ENCODE data around the gene PKP1.
A peak's percentile ranks its signal among the peaks of the same experiment; 100 is the strongest.

DNA sequence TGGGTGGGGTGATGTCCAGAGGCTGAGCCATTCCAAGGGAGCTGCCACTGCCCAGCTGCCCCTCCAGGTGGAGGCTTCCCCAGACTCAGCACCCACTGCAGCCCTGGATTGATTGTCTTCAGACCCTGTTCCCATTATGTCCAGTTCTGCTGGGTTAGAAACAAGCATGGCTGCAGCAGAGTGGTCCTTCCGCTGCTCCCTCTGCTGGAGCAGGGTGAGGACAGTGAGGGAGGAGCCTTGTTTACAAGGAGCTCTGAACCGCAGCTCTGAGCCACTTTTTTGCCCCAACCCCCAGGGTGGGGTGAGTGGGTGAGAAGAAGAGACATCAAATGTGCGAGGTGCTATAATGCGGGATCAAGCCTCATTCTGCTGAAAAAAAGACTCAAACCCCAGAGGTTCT lies 91.9 kb downstream of the PKP1 start:
- TF ChIP-seq ZNF626 (tag by site-specific recombination; IDR thresholded peaks at IDR 0.05), result no peak
- TF ChIP-seq ZNF350 (tag by site-specific recombination; IDR thresholded peaks at IDR 0.05), result no peak
- no peak for TF ChIP-seq ZNF121 (tag by site-specific recombination; IDR thresholded peaks at IDR 0.05)
- no peak for TF ChIP-seq ZNF785 (tag by site-specific recombination; IDR thresholded peaks at IDR 0.05)
- TF ChIP-seq, protein P1, sequence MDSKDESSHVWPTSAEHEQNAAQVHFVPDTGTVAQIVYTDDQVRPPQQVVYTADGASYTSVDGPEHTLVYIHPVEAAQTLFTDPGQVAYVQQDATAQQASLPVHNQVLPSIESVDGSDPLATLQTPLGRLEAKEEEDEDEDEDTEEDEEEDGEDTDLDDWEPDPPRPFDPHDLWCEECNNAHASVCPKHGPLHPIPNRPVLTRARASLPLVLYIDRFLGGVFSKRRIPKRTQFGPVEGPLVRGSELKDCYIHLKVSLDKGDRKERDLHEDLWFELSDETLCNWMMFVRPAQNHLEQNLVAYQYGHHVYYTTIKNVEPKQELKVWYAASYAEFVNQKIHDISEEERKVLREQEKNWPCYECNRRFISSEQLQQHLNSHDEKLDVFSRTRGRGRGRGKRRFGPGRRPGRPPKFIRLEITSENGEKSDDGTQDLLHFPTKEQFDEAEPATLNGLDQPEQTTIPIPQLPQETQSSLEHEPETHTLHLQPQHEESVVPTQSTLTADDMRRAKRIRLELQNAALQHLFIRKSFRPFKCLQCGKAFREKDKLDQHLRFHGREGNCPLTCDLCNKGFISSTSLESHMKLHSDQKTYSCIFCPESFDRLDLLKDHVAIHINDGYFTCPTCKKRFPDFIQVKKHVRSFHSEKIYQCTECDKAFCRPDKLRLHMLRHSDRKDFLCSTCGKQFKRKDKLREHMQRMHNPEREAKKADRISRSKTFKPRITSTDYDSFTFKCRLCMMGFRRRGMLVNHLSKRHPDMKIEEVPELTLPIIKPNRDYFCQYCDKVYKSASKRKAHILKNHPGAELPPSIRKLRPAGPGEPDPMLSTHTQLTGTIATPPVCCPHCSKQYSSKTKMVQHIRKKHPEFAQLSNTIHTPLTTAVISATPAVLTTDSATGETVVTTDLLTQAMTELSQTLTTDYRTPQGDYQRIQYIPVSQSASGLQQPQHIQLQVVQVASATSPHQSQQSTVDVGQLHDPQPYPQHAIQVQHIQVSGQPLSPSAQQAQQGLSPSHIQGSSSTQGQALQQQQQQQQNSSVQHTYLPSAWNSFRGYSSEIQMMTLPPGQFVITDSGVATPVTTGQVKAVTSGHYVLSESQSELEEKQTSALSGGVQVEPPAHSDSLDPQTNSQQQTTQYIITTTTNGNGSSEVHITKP (tag by site-specific recombination; IDR thresholded peaks at IDR 0.05), result no peak
- TF ChIP-seq, protein P2, sequence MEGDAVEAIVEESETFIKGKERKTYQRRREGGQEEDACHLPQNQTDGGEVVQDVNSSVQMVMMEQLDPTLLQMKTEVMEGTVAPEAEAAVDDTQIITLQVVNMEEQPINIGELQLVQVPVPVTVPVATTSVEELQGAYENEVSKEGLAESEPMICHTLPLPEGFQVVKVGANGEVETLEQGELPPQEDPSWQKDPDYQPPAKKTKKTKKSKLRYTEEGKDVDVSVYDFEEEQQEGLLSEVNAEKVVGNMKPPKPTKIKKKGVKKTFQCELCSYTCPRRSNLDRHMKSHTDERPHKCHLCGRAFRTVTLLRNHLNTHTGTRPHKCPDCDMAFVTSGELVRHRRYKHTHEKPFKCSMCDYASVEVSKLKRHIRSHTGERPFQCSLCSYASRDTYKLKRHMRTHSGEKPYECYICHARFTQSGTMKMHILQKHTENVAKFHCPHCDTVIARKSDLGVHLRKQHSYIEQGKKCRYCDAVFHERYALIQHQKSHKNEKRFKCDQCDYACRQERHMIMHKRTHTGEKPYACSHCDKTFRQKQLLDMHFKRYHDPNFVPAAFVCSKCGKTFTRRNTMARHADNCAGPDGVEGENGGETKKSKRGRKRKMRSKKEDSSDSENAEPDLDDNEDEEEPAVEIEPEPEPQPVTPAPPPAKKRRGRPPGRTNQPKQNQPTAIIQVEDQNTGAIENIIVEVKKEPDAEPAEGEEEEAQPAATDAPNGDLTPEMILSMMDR (tag by site-specific recombination; IDR thresholded peaks at IDR 0.05), result peak; percentile 19; the same call in 1 of the 2 replicates
- no peak for TF ChIP-seq ZFP37 (tag by site-specific recombination; IDR thresholded peaks at IDR 0.05)

All from HEK293 (cell line).